ENCODE results near the gene GALNT9.

GALNT9 gene

GRCh38 chr12:132176385-132176919 is 152.9 kb downstream of the GALNT9 start:
- H3K27me3 ChIP-seq (ENCODE audit: control insufficient read depth in 1 of 2, insufficient read depth in 1 of 2, low read length in 2 of 2): peaks cover 20 to 95% of the 10 kb centered on the region in 2 experiments
- WGBS: 84% methylated on average over 18 of the region's 19 CpGs
- H3K4ac ChIP-seq (ENCODE audit: low read depth in 1 of 2, low read length in 2 of 2): no peak overlapping the region
- H3K18ac ChIP-seq (ENCODE audit: low read depth in 1 of 2, low read length in 2 of 2): no peak overlapping the region
- no peaks in the 10 kb centered on the region for H3K9me3 ChIP-seq (ENCODE audit: control insufficient read depth, low read length)
- no peak overlapping the region for H3K4me2 ChIP-seq (ENCODE audit: low read length, poor library complexity, severe bottlenecking)
- no peak overlapping the region for H2AK5ac ChIP-seq (ENCODE audit: low read length, severe bottlenecking)
- H3K14ac ChIP-seq (ENCODE audit: low read length in 2 of 2): no peak overlapping the region
- H2BK12ac ChIP-seq (ENCODE audit: low read length in 2 of 2): no peak overlapping the region
- H2AFZ ChIP-seq (ENCODE audit: low read depth, low read length): no peak overlapping the region
- H4K91ac ChIP-seq (ENCODE audit: low read length): no peak overlapping the region
- H3K23ac ChIP-seq (ENCODE audit: low read length in 2 of 2): no peak overlapping the region
- DNase-seq: no peak
- H2BK120ac ChIP-seq (ENCODE audit: low read depth, low read length): no peak overlapping the region
- H3K4me1 ChIP-seq (ENCODE audit: control insufficient read depth, insufficient read depth, low read depth, low read length): no peaks in the 10 kb centered on the region
- H3K79me1 ChIP-seq (replicated peaks; ENCODE audit: low read length, poor library complexity, severe bottlenecking): no peaks in the 10 kb centered on the region
- no peak overlapping the region for H3K4me3 ChIP-seq (ENCODE audit: insufficient read depth in 1 of 2, low read depth in 1 of 2, low read length in 2 of 2)
- no peak overlapping the region for H2BK5ac ChIP-seq (ENCODE audit: low read depth, low read length, poor library complexity, severe bottlenecking)
- H3K27ac ChIP-seq (ENCODE audit: low read length, poor library complexity, severe bottlenecking): no peak overlapping the region
- H2BK15ac ChIP-seq (ENCODE audit: low read depth, poor library complexity, severe bottlenecking): no peak overlapping the region
- H3K36me3 ChIP-seq (ENCODE audit: control insufficient read depth in 1 of 2, insufficient read depth in 2 of 2, low read depth in 1 of 2, low read length in 2 of 2): no peaks in the 10 kb centered on the region
- H4K8ac ChIP-seq (ENCODE audit: low read length): no peak overlapping the region
- H3K9ac ChIP-seq (ENCODE audit: low read length): no peak overlapping the region

GRCh38 chr12:132175496-132176384 is 153.6 kb downstream of the GALNT9 start:
- Histone ChIP-seq H3K4me3 (ENCODE audit: insufficient read depth in 1 of 2, low read depth in 1 of 2, low read length in 2 of 2) (no peak overlapping the region), H2BK15ac (ENCODE audit: low read depth, poor library complexity, severe bottlenecking) (no peak overlapping the region), H3K4me2 (ENCODE audit: low read length, poor library complexity, severe bottlenecking) (no peak overlapping the region), H3K27ac (ENCODE audit: low read length, poor library complexity, severe bottlenecking) (no peak overlapping the region), H3K4me1 (ENCODE audit: control insufficient read depth, insufficient read depth, low read depth, low read length) (no peaks in the 10 kb centered on the region), H2AFZ (ENCODE audit: low read depth, low read length) (no peak overlapping the region), H3K36me3 (ENCODE audit: control insufficient read depth in 1 of 2, insufficient read depth in 2 of 2, low read depth in 1 of 2, low read length in 2 of 2) (no peaks in the 10 kb centered on the region), H3K9ac (ENCODE audit: low read length) (no peak overlapping the region), H3K23ac (ENCODE audit: low read length in 2 of 2) (no peak overlapping the region), H3K14ac (ENCODE audit: low read length in 2 of 2) (no peak overlapping the region), H2BK12ac (ENCODE audit: low read length in 2 of 2) (no peak overlapping the region), H3K9me3 (ENCODE audit: control insufficient read depth, low read length) (no peaks in the 10 kb centered on the region), H4K91ac (ENCODE audit: low read length) (no peak overlapping the region), H3K4ac (ENCODE audit: low read depth in 1 of 2, low read length in 2 of 2) (no peak overlapping the region), H2BK120ac (ENCODE audit: low read depth, low read length) (no peak overlapping the region), H2AK5ac (ENCODE audit: low read length, severe bottlenecking) (no peak overlapping the region), H2BK5ac (ENCODE audit: low read depth, low read length, poor library complexity, severe bottlenecking) (no peak overlapping the region), H3K18ac (ENCODE audit: low read depth in 1 of 2, low read length in 2 of 2) (no peak overlapping the region), H3K79me1 (replicated peaks; ENCODE audit: low read length, poor library complexity, severe bottlenecking) (no peaks in the 10 kb centered on the region), H4K8ac (ENCODE audit: low read length) (no peak overlapping the region), H3K27me3 (ENCODE audit: control insufficient read depth in 1 of 2, insufficient read depth in 1 of 2, low read length in 2 of 2) (peaks cover 21 to 95% of the 10 kb centered on the region in 2 experiments)
- 88% methylated on average over 33 of the region's 35 CpGs for WGBS
- no peak for DNase-seq

GRCh38 chr12:132174839-132175490 is 154.4 kb downstream of the GALNT9 start:
- Histone ChIP-seq H2BK12ac (ENCODE audit: low read length in 2 of 2) (no peak overlapping the region), H3K4me1 (ENCODE audit: control insufficient read depth, insufficient read depth, low read depth, low read length) (no peaks in the 10 kb centered on the region), H2AK5ac (ENCODE audit: low read length, severe bottlenecking) (no peak overlapping the region), H3K36me3 (ENCODE audit: control insufficient read depth in 1 of 2, insufficient read depth in 2 of 2, low read depth in 1 of 2, low read length in 2 of 2) (peaks cover 0 to 3% of the 10 kb centered on the region in 2 experiments), H4K8ac (ENCODE audit: low read length) (no peak overlapping the region), H3K9me3 (ENCODE audit: control insufficient read depth, low read length) (no peaks in the 10 kb centered on the region), H3K18ac (ENCODE audit: low read depth in 1 of 2, low read length in 2 of 2) (no peak overlapping the region), H3K4ac (ENCODE audit: low read depth in 1 of 2, low read length in 2 of 2) (no peak overlapping the region), H3K4me3 (ENCODE audit: insufficient read depth in 1 of 2, low read depth in 1 of 2, low read length in 2 of 2) (no peak overlapping the region), H3K14ac (ENCODE audit: low read length in 2 of 2) (no peak overlapping the region), H3K9ac (ENCODE audit: low read length) (no peak overlapping the region), H2AFZ (ENCODE audit: low read depth, low read length) (no peak overlapping the region), H3K27ac (ENCODE audit: low read length, poor library complexity, severe bottlenecking) (no peak overlapping the region), H4K91ac (ENCODE audit: low read length) (no peak overlapping the region), H3K79me1 (replicated peaks; ENCODE audit: low read length, poor library complexity, severe bottlenecking) (no peaks in the 10 kb centered on the region), H2BK15ac (ENCODE audit: low read depth, poor library complexity, severe bottlenecking) (no peak overlapping the region), H3K23ac (ENCODE audit: low read length in 2 of 2) (no peak overlapping the region), H2BK5ac (ENCODE audit: low read depth, low read length, poor library complexity, severe bottlenecking) (no peak overlapping the region), H2BK120ac (ENCODE audit: low read depth, low read length) (no peak overlapping the region), H3K4me2 (ENCODE audit: low read length, poor library complexity, severe bottlenecking) (no peak overlapping the region), H3K27me3 (ENCODE audit: control insufficient read depth in 1 of 2, insufficient read depth in 1 of 2, low read length in 2 of 2) (peaks cover 21 to 95% of the 10 kb centered on the region in 2 experiments)
- no peak for DNase-seq
- 83% methylated on average over 22 of the region's 25 CpGs for WGBS
